Spleen (tissue), 7 donors: ENCODE measurements around the gene RAB44.

Experiments
- CTCF ChIP-seq, 11 experiments: fragments of 200-600 bp in 7 of 11; fragments of 450-650 bp in 4 of 11; sonication (generic) in 4 of 11; IDR thresholded peaks in 8 of 11; conservative IDR thresholded peaks in 3 of 11; 1 replicate in 7 of 11; 2 replicates in 4 of 11; pipeline versions ENCODE4 v1.4.0 to v1.8.0; 2016 to 2021; ENCODE audit warnings: antibody characterized with exemption in 11 of 11, inconsistent platforms in 4 of 11, mild to moderate bottlenecking in 1 of 11
- POLR2AphosphoS5 ChIP-seq, 3 donors: sonication (generic); formaldehyde crosslinking; IDR thresholded peaks; one replicate each; pipeline ENCODE4 v1.5.1; 2017; ENCODE audit warnings: antibody characterized with exemption in 3 of 3
- donor health status: DM: no; HTN: no; CAD: no; lungs with moderate emphysema.
- donor health status: DM: no; HTN: no; CAD: no.
- donor health status: DM: no; HTN: no; CAD: no.

GRCh38 chr6:36699348-36699747 lies 1.7 kb downstream of the RAB44 start:
- TF ChIP-seq CTCF (IDR thresholded peaks at IDR 0.05 in 8 of 11, conservative IDR thresholded peaks at IDR 0.05 in 3 of 11): no peak
- no peak for TF ChIP-seq POLR2AphosphoS5 (IDR thresholded peaks at IDR 0.05)
